GM20431 (cell line): Measurements from ENCODE around the gene CLMN.

Experiments used
- in situ Hi-C: fragments of 300-500 bp; cut with MseI, MboI; formaldehyde crosslinking; loops from one replicate; pipeline ENCODE4 v1.15.0; 2020; ENCODE audit warnings: low sequenced_read_pairs; ENCODE audit not compliant: unreplicated experiment

Gene CLMN

DNA sequence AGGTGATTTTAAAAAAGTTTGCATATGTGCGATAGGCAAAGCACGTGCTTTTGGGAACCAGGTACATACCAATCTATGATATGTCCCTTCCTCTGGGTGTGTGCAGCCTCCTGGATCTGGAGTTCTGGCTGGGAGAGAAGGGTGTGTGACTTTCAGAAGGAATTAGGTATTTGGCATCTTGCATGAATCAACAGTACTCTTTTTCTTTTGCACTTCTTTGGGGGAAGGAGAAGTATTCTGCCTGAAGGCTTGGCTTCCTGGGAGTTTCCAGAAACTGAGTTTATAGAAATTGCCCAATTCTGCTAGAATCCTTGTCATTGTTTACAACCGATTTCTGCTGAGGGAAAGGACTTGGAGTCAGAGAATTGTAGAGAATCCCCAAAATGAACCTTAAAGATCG lies 2.9 kb upstream of the CLMN start:
- in situ Hi-C loops, result no loop called here

- in situ Hi-C loops, result no loop called here
Observed at GRCh38 chr14:95321693-95322455, 2.2 kb upstream of the CLMN start.

- in situ Hi-C loops, result no loop called here
Observed at GRCh38 chr14:95320955-95321600, 1.4 kb upstream of the CLMN start.

GRCh38 chr14:95320078-95320895 lies 579 bp upstream of the CLMN start:
- in situ Hi-C loops, result no loop called here

GRCh38 chr14:95318399-95319311 lies 1.1 kb downstream of the CLMN start:
- in situ Hi-C loops, result no loop called here

GRCh38 chr14:95317817-95318343 lies 1.8 kb downstream of the CLMN start:
- in situ Hi-C loops, result no loop called here

- in situ Hi-C loops, result no loop called here
Observed at GRCh38 chr14:95316821-95317220, 2.9 kb downstream of the CLMN start.

- in situ Hi-C loops, result no loop called here
Observed at GRCh38 chr14:95315579-95315978, 4.1 kb downstream of the CLMN start.

DNA sequence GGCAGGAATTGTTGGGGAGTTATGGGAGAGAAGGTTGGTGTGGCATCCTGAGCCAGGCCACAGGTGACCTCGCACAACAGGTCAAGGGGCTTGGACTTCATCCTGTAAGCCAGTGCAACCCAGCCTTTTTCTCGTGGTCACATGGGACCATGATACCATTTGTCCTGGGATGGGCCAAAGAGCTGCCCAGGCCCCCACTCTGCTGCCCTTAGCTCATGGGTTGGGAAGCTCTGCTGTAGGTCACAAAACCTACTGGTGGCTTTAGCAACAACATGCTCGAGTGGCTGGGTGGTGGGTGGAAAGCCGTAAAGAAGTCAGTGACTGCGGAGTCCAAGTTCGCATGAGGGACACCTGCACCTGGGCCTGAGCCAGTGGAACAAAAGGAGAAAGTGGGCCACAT lies 4.6 kb downstream of the CLMN start:
- in situ Hi-C loops, result no loop called here

DNA sequence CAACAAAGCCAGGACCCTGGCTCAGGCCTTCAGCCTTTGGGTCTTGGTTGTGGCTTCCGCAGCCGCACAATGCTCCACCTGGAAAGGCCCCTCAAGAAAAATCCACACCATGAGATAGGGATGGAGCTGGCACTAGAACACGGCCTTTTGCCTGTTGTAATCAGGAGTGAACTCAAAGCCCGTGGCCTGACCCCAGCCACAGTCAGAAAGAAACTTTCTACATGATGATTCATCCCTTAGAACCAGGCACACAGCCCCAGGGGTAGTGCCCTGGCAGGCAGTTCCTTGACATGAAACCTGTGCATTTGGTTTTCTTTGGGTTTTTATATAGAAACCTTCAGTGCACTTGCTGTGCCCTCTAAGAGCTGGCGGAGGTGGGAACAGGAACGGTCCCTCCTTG lies 5.1 kb downstream of the CLMN start:
- in situ Hi-C loops, result no loop called here

DNA sequence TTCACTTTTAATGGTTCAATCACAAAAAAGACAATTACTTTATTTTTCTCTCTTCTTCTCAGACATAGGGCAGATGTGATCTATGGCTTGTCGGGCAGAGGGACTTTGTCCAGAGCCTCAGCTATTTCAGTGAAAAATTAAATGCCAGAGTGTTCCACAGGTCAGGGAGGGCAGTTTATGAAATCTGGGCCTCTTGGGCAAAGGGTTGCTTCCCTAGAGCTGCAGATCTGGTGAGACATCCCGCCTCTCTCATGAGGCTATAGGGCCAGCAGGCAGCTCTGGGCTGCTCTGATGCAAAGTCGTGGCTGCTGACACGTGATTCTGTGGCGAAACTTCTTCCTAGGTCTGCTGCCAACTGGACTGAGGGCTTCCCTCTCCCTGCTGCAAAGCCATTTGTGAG lies 6.0 kb downstream of the CLMN start:
- in situ Hi-C loops, result no loop called here

DNA sequence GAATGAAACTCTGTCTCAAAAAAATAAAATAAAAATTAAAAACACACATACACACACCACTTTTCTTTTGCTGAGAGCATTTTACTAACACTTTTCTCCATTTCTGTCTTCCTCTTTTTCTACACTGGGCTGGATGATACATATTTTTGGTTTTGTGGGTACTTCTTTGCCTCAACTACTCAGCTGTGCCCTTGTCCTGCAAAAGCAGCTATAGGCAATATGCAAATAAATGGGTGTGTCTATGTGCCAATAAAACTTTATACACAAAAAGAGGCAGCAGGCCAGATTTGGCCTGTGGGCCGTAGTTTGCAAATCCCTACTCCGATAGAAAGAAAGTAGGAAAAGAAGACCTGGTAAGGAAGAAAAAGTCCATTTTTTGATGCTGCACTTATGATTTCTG lies 6.5 kb downstream of the CLMN start:
- in situ Hi-C loops, result no loop called here

GRCh38 chr14:95312311-95312710 lies 7.4 kb downstream of the CLMN start:
- in situ Hi-C loops, result no loop called here

GRCh38 chr14:95311752-95312151 lies 8.0 kb downstream of the CLMN start:
- in situ Hi-C loops, result no loop called here

DNA sequence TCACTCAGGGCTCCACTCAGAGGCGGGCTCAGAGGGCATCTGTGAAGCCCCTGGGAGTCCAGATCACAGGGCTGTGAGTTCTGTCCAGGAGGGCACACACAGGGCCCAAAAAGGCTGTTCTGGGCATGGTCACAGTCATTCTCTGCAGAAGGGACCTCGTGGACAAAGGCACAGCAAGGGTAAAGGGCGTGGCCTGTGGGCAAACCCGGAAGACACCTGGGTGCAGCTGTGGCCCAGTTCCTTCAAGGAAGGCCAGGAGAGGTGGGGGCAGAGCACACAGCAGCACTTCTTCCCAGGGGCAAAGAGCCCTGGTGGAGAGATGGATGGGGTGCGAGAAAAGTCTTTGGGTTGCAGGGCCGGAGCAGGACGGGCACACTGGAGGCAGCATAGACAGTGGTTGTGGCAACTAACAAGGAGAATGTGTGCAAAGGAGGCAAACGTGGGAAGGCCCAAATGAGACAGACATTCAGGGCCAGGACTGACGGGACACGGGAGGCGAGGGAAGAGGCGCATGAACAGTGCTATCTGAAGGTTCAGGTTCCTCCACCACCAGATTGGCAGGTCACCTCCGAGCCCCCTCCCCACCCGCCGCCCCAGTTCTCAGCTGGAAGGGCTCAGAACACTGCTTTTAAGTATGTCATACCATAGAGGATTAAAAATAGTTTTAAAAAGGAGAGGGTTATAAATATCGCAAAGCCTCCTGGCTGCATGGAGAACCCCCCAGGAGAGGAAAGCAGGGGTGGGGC lies 8.9 kb downstream of the CLMN start:
- in situ Hi-C loops, result no loop called here

GRCh38 chr14:95309261-95310051 lies 10.3 kb downstream of the CLMN start:
- in situ Hi-C loops, result no loop called here

- in situ Hi-C loops, result no loop called here
Observed at GRCh38 chr14:95308073-95308472, 11.6 kb downstream of the CLMN start.

GRCh38 chr14:95307402-95308041 lies 12.2 kb downstream of the CLMN start:
- in situ Hi-C loops, result no loop called here
